C4-2B (cell line): ENCODE data around the gene ZHX3.

ENCODE experiments used
- ZFX ChIP-seq: fragments of 450-650 bp; IDR thresholded peaks from 2 replicates; pipeline ENCODE4 v1.6.1; 2017
- TF ChIP-seq, protein P1 (sequence below): fragments of 450-650 bp; conservative IDR thresholded peaks from 2 replicates; pipeline ENCODE4 v1.5.1; 2017; ENCODE audit warnings: mild to moderate bottlenecking

DNA sequence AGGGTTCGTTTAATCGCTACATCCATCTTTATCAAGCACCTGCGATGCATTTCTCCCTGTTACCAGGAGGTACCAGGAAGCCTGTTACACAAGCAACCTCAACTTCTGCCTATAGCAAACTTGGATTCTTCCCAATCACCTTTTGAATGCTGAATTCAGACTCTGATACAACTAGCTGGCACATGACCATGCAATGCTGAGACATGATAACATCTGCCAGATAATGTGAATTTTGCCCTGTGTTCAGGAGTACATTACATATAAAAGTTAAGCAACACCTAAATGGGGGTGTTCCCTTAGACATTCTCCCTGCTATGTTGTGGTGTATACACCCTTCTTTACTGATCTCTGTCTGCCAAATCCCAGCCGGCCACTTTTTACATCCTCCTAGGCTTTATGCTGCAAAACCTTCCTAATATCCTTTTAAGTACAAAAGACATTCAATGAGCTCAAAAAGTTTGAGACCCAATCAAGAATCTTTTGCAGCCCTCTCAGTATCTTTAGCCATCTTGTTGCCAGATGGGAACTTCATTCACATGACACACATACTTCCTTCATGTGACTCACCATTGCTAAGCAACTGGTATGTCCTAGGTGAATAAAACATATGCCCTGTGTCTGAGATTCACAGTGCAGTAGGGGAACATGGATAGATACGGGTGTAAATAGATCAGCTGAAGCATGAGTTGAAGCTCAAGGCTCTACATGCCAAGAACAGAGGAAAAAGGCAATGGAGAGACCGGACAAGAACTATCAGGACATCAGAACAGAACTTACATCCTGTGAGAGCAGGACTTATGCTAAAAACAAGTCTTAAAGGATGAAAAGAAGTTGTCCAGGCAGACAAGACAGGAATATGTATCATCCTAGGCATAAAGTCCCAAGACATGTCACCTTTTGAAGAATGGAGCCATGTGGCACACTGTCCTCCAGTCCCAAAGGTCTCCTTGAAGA lies 84.3 kb downstream of the ZHX3 start:
- TF ChIP-seq, protein P1, sequence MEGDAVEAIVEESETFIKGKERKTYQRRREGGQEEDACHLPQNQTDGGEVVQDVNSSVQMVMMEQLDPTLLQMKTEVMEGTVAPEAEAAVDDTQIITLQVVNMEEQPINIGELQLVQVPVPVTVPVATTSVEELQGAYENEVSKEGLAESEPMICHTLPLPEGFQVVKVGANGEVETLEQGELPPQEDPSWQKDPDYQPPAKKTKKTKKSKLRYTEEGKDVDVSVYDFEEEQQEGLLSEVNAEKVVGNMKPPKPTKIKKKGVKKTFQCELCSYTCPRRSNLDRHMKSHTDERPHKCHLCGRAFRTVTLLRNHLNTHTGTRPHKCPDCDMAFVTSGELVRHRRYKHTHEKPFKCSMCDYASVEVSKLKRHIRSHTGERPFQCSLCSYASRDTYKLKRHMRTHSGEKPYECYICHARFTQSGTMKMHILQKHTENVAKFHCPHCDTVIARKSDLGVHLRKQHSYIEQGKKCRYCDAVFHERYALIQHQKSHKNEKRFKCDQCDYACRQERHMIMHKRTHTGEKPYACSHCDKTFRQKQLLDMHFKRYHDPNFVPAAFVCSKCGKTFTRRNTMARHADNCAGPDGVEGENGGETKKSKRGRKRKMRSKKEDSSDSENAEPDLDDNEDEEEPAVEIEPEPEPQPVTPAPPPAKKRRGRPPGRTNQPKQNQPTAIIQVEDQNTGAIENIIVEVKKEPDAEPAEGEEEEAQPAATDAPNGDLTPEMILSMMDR: no peak
- TF ChIP-seq ZFX: no peak
